H9 (cell line): ENCODE measurements around the gene CBX5. TPM values are rescaled to one million over a fixed set of nuclear protein-coding genes. Genes with fewer than 3 reads are reported as not detected.

Source experiments
- DNase-seq: peaks from one replicate; pipeline ENCODE4 v3.0.0-alpha.2; 2017
- H2AFZ ChIP-seq: one replicate; pipeline ENCODE4 v1.6.1; 2013; ENCODE audit warnings: mild to moderate bottlenecking, low read length, control low read depth, moderate library complexity
- H2AK5ac ChIP-seq: 2 replicates; pipeline ENCODE4 v1.6.1; 2013; ENCODE audit warnings: low read length, control low read depth, mixed read lengths; ENCODE audit not compliant: insufficient read length
- H2BK120ac ChIP-seq: one replicate; pipeline ENCODE4 v1.6.1; 2013; ENCODE audit warnings: low read depth, mild to moderate bottlenecking, low read length, control low read depth, inconsistent platforms; ENCODE audit not compliant: poor library complexity, severe bottlenecking
- H2BK12ac ChIP-seq: 2 replicates; pipeline ENCODE4 v1.6.1; 2013; ENCODE audit warnings: low read length, control low read depth, mixed read lengths, low read depth; ENCODE audit not compliant: insufficient read length
- H2BK15ac ChIP-seq: 2 replicates; pipeline ENCODE4 v1.6.1; 2013; ENCODE audit warnings: low read depth, low read length, control low read depth
- H2BK20ac ChIP-seq: one replicate; pipeline ENCODE4 v1.6.1; 2013; ENCODE audit warnings: low read depth, mild to moderate bottlenecking, low read length, control low read depth, inconsistent platforms; ENCODE audit not compliant: poor library complexity, severe bottlenecking
- H2BK5ac ChIP-seq: 2 replicates; pipeline ENCODE4 v1.6.1; 2013; ENCODE audit warnings: low read length, control low read depth, mixed read lengths; ENCODE audit not compliant: insufficient read length
- H3K14ac ChIP-seq: 2 replicates; pipeline ENCODE4 v1.6.1; 2013; ENCODE audit warnings: low read length, control low read depth; ENCODE audit not compliant: insufficient read depth
- H3K18ac ChIP-seq: 2 replicates; pipeline ENCODE4 v1.6.1; 2013; ENCODE audit warnings: low read depth, mild to moderate bottlenecking, mixed read lengths, low read length, control low read depth; ENCODE audit not compliant: insufficient read length
- H3K23ac ChIP-seq: 2 replicates; pipeline ENCODE4 v1.6.1; 2013; ENCODE audit warnings: low read length, control low read depth, mixed read lengths, low read depth; ENCODE audit not compliant: insufficient read length
- H3K23me2 ChIP-seq: 2 replicates; pipeline ENCODE4 v1.6.1; 2013; ENCODE audit warnings: low read depth, mild to moderate bottlenecking, mixed read lengths, low read length, control low read depth; ENCODE audit not compliant: insufficient read length, poor library complexity, severe bottlenecking
- H3K27ac ChIP-seq: 2 replicates; pipeline ENCODE4 v1.5.1; 2013; ENCODE audit warnings: low read length, control low read depth, mixed read lengths, low read depth; ENCODE audit not compliant: insufficient read length
- H3K27me3 ChIP-seq: 2 replicates; pipeline ENCODE4 v1.6.1; 2013; ENCODE audit warnings: low read length, control low read depth, inconsistent platforms; ENCODE audit not compliant: insufficient read depth
- H3K4ac ChIP-seq: 2 replicates; pipeline ENCODE4 v1.6.1; 2013; ENCODE audit warnings: low read depth, mild to moderate bottlenecking, control low read depth, inconsistent platforms, low read length, moderate library complexity
- H3K4me1 ChIP-seq: 2 replicates; pipeline ENCODE4 v1.6.1; 2013; ENCODE audit warnings: low read length, control low read depth, inconsistent platforms; ENCODE audit not compliant: insufficient read depth
- H3K4me2 ChIP-seq: 2 replicates; pipeline ENCODE4 v1.6.1; 2013; ENCODE audit warnings: low read length, control low read depth, mixed read lengths; ENCODE audit not compliant: insufficient read length, insufficient read depth
- H3K56ac ChIP-seq: 2 replicates; pipeline ENCODE4 v1.6.1; 2013; ENCODE audit warnings: low read depth, mild to moderate bottlenecking, mixed read lengths, low read length, control low read depth; ENCODE audit not compliant: insufficient read length
- H3K79me1 ChIP-seq: 2 replicates; pipeline ENCODE4 v1.6.1; 2013; ENCODE audit warnings: low read depth, mild to moderate bottlenecking, moderate library complexity, low read length, control low read depth, inconsistent platforms; ENCODE audit not compliant: insufficient read depth, poor library complexity, severe bottlenecking
- H3K79me2 ChIP-seq: 2 replicates; pipeline ENCODE4 v1.6.1; 2013; ENCODE audit warnings: low read length, control low read depth, inconsistent platforms; ENCODE audit not compliant: insufficient read depth
- H3K9ac ChIP-seq: 2 replicates; pipeline ENCODE4 v1.6.1; 2013; ENCODE audit warnings: low read length, control low read depth, mixed read lengths; ENCODE audit not compliant: insufficient read length; ENCODE audit errors: extremely low read depth
- H3K9me3 ChIP-seq: one replicate; pipeline ENCODE4 v1.6.1; 2013; ENCODE audit warnings: low read depth, low read length, inconsistent platforms; ENCODE audit not compliant: control insufficient read depth
- H3T11ph ChIP-seq: one replicate; pipeline ENCODE4 v1.6.1; 2013; ENCODE audit warnings: mild to moderate bottlenecking, low read length, control low read depth, inconsistent platforms
- H4K20me1 ChIP-seq: one replicate; pipeline ENCODE4 v1.6.1; 2013; ENCODE audit not compliant: control insufficient read depth, insufficient read length, insufficient read depth
- H4K5ac ChIP-seq: 2 replicates; pipeline ENCODE4 v1.6.1; 2013; ENCODE audit warnings: low read depth, mild to moderate bottlenecking, mixed read lengths, low read length, control low read depth; ENCODE audit not compliant: insufficient read length
- H4K8ac ChIP-seq: replicated peaks from 2 replicates; pipeline ENCODE4 v1.6.1; 2013; ENCODE audit warnings: low read length, control low read depth, mixed read lengths, low read depth; ENCODE audit not compliant: insufficient read length
- H4K91ac ChIP-seq: 2 replicates; pipeline ENCODE4 v1.6.1; 2013; ENCODE audit warnings: low read depth, mild to moderate bottlenecking, moderate library complexity, mixed read lengths, low read length, control low read depth; ENCODE audit not compliant: insufficient read length
- H3K27ac Mint-ChIP-seq, 3 experiments: 2 replicates in 2 of 3; 3 replicates in 1 of 3; pipeline ENCODE4 v1.8.0; 2020 to 2021; ENCODE audit warnings: mixed read lengths in 3 of 3, mild to moderate bottlenecking in 1 of 3, moderate library complexity in 1 of 3
- H3K27me3 Mint-ChIP-seq: 2 replicates; pipeline ENCODE4 v1.8.0; 2021; ENCODE audit warnings: low read depth, mild to moderate bottlenecking, moderate library complexity, mixed read lengths
- H3K36me3 Mint-ChIP-seq, 3 experiments: 2 replicates in 2 of 3; 3 replicates in 1 of 3; pipeline ENCODE4 v1.8.0; 2020 to 2021; ENCODE audit warnings: low read depth in 3 of 3, mixed read lengths in 3 of 3; ENCODE audit not compliant: insufficient read depth in 1 of 3
- H3K4me1 Mint-ChIP-seq, 2 experiments: 2 replicates each; pipeline ENCODE4 v1.8.0; 2020; ENCODE audit warnings: mixed read lengths in 2 of 2
- H3K4me3 Mint-ChIP-seq, 2 experiments: 2 replicates in 1 of 2; 3 replicates in 1 of 2; pipeline ENCODE4 v1.8.0; 2020 to 2021; ENCODE audit warnings: mild to moderate bottlenecking in 2 of 2, mixed read lengths in 2 of 2, moderate library complexity in 1 of 2
- H3K9me3 Mint-ChIP-seq, 2 experiments: 2 replicates in 1 of 2; 3 replicates in 1 of 2; pipeline ENCODE4 v1.8.0; 2020; ENCODE audit warnings: mild to moderate bottlenecking in 2 of 2, mixed read lengths in 2 of 2, moderate library complexity in 1 of 2
- CTCF ChIP-seq: fragments of 200-600 bp; sonication (generic); conservative IDR thresholded peaks from 3 replicates; pipeline ENCODE4 v1.8.0; 2021; ENCODE audit warnings: antibody characterized with exemption, mild to moderate bottlenecking
- WGBS: extraction: QIAGEN DNeasy Blood & Tissue Kit; methylation state at CpG from one replicate; pipeline ENCODE4 v1.1.7; 2013; ENCODE audit warnings: missing lambda C conversion rate, low lambda C conversion rate, mixed read lengths; ENCODE audit not compliant: insufficient read length; ENCODE audit errors: extremely low coverage; 5-methylcytosine and 5-hydroxymethylcytosine counted together
- total RNA-seq: library from RNA; stranded (reverse); gene quantifications from 2 replicates; pipeline ENCODE4 v1.2.1, GENCODE V29; 2021

CBX5 gene
- total RNA-seq, 1 experiment from 2014 or later, result 206 TPM

GRCh38 chr12:54262403-54262925, 17.5 kb downstream of the CBX5 start:
- Histone ChIP-seq H2BK5ac (no peak overlapping the region), H3T11ph (no peak overlapping the region), H2BK20ac (no peak overlapping the region), H2BK120ac (no peak overlapping the region), H2AK5ac (no peak overlapping the region), H3K27ac (peak overlapping the region; percentile 57), H3K79me1 (no peaks in the 10 kb centered on the region), H3K23me2 (peaks cover 3% of the 10 kb centered on the region), H3K4ac (no peak overlapping the region), H3K4me2 (no peak overlapping the region), H3K9ac (peak overlapping the region; percentile 16), H2BK12ac (no peak overlapping the region), H3K56ac (no peak overlapping the region), H2AFZ (no peak overlapping the region), H3K14ac (no peak overlapping the region), H3K27me3 (no peaks in the 10 kb centered on the region), H3K9me3 (no peaks in the 10 kb centered on the region), H4K20me1 (no peaks in the 10 kb centered on the region), H3K23ac (no peak overlapping the region), H4K5ac (no peak overlapping the region), H3K79me2 (no peaks in the 10 kb centered on the region; the same call in 1 of the 2 replicates), H3K4me1 (peaks cover 14% of the 10 kb centered on the region; the same call in 1 of the 2 replicates), H4K91ac (no peak overlapping the region), H4K8ac (no peak overlapping the region), H2BK15ac (no peak overlapping the region), H3K18ac (no peak overlapping the region)
- no CpG with 5 or more reads among the region's 4 CpGs for WGBS
- Mint-ChIP-seq H3K27ac (peak overlapping the region; percentile 69 to 92 (median 81); a peak in 6 of 7 replicates), H3K36me3 (peaks cover 7 to 13% (median 10%) of the 10 kb centered on the region in 3 experiments), H3K4me1 (peaks cover 40 to 64% of the 10 kb centered on the region in 2 experiments), H3K9me3 (0 out of 5 replicates have a peak, but pooled peaks cover 0 to 5% of the 10 kb centered on the region in 2 experiments), H3K4me3 (no peak overlapping the region), H3K27me3 (no peaks in the 10 kb centered on the region)
- no peak for TF ChIP-seq CTCF
- no peak for DNase-seq
